ENCODE measurements around the gene TDRD10.
A peak's percentile ranks its signal among the peaks of the same experiment; 100 is the strongest.
"Not testable (repeated sequence)": the region's sequence is repeated elsewhere in the genome, so short reads cannot be mapped to it uniquely, and the experiment has no call there.

Gene TDRD10

DNA sequence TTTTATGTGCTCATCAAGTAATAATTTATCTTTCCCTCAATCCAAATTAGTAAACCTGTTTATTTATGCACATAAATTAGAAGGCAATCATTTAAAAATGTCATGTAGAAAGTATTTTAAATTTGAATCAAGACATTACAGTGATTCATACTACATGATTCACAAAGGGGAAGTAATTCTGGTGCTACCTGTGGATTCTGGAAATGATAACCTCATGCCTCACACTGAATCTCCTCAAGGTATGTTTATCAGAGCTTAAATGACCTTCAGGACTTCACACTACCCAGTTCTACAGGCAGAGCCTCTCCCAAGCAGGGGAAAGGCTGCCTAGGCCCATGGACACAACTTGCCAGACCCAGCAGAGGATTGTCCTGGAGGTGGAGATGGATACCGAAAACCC lies 25.2 kb upstream of the TDRD10 start:
- no peak for DNase-seq (ENCODE audit: insufficient read length, low spot score)
- TF ChIP-seq POLR2AphosphoS5 (IDR thresholded peaks at IDR 0.05; ENCODE audit: low read depth, low read length): no peak
- no peak for TF ChIP-seq PAX5 (IDR thresholded peaks at IDR 0.05; ENCODE audit: insufficient read depth, low read length, severe bottlenecking)
- TF ChIP-seq SPI1 (IDR thresholded peaks at IDR 0.05; ENCODE audit: low read depth, low read length): no peak
- no peak for TF ChIP-seq TAF1 (IDR thresholded peaks at IDR 0.05; ENCODE audit: low read depth, low read length)
- TF ChIP-seq POU2F2 (IDR thresholded peaks at IDR 0.05; ENCODE audit: low read depth, low read length): no peak
- TF ChIP-seq POLR2A (IDR thresholded peaks at IDR 0.05; ENCODE audit: low read depth, low read length): no peak
- FAIRE-seq: no peak

- FAIRE-seq (no peak), DNase-seq (ENCODE audit: insufficient read length, low spot score) (no peak)
- no peak for TF ChIP-seq POLR2AphosphoS5 (IDR thresholded peaks at IDR 0.05; ENCODE audit: low read depth, low read length)
- no peak for TF ChIP-seq SPI1 (IDR thresholded peaks at IDR 0.05; ENCODE audit: low read depth, low read length)
- no peak for TF ChIP-seq POLR2A (IDR thresholded peaks at IDR 0.05; ENCODE audit: low read depth, low read length)
- no peak for TF ChIP-seq POU2F2 (IDR thresholded peaks at IDR 0.05; ENCODE audit: low read depth, low read length)
- no peak for TF ChIP-seq TAF1 (IDR thresholded peaks at IDR 0.05; ENCODE audit: low read depth, low read length)
- TF ChIP-seq PAX5 (IDR thresholded peaks at IDR 0.05; ENCODE audit: insufficient read depth, low read length, severe bottlenecking): no peak
Measured at GRCh38 chr1:154478013-154478412, 24.0 kb upstream of the TDRD10 start.

GRCh38 chr1:154478639-154479038 lies 23.4 kb upstream of the TDRD10 start:
- FAIRE-seq: peak; percentile 65

DNA sequence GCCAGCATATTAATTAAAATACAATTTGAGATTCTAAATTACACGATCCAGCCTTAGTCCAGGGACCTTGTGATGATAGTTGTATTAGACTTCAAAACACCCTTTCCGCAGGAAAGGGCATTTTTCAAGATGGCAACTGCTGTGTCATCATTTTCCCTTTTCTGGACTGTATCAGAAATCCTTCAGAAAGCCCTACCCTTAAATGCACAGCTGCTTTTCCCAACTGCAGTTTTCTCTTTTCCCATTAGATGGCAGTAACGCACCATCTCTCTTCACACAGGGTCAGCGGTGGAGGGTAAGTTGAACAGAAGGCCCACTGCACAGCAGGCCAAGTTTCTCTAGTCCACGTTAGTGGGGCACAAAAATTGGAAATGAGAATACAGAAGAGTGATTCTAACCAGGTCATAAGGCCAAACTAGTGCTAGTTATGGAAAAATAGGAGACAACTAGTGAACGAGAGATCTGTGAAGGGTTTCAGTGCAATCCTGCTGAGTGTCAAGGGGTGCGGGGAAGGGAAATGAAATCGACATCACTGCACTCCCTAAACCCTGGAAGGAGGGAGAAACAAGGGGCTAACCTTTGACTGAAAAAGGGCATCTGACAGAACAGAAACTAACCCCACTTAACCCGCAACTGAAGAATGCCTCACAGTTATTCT lies 22.1 kb upstream of the TDRD10 start:
- FAIRE-seq (peak; percentile 63), DNase-seq (ENCODE audit: insufficient read length, low spot score) (peak; percentile 47)
- TF ChIP-seq POLR2A (IDR thresholded peaks at IDR 0.05; ENCODE audit: low read depth, low read length) (no peak), POU2F2 (IDR thresholded peaks at IDR 0.05; ENCODE audit: low read depth, low read length) (no peak), SPI1 (IDR thresholded peaks at IDR 0.05; ENCODE audit: low read depth, low read length) (no peak), TAF1 (IDR thresholded peaks at IDR 0.05; ENCODE audit: low read depth, low read length) (no peak), POLR2AphosphoS5 (IDR thresholded peaks at IDR 0.05; ENCODE audit: low read depth, low read length) (no peak), PAX5 (IDR thresholded peaks at IDR 0.05; ENCODE audit: insufficient read depth, low read length, severe bottlenecking) (no peak)

More at GRCh38 chr1:154478639-154479038, 23.4 kb upstream of the TDRD10 start:
- no peak for TF ChIP-seq POLR2A (IDR thresholded peaks at IDR 0.05; ENCODE audit: low read depth, low read length)
- no peak for TF ChIP-seq SPI1 (IDR thresholded peaks at IDR 0.05; ENCODE audit: low read depth, low read length)
- no peak for TF ChIP-seq POU2F2 (IDR thresholded peaks at IDR 0.05; ENCODE audit: low read depth, low read length)
- TF ChIP-seq TAF1 (IDR thresholded peaks at IDR 0.05; ENCODE audit: low read depth, low read length): no peak
- no peak for TF ChIP-seq POLR2AphosphoS5 (IDR thresholded peaks at IDR 0.05; ENCODE audit: low read depth, low read length)
- TF ChIP-seq PAX5 (IDR thresholded peaks at IDR 0.05; ENCODE audit: insufficient read depth, low read length, severe bottlenecking): no peak
- DNase-seq (ENCODE audit: insufficient read length, low spot score): no peak

GRCh38 chr1:154481053-154481452 lies 21.0 kb upstream of the TDRD10 start:
- no peak for FAIRE-seq
- TF ChIP-seq POLR2AphosphoS5 (IDR thresholded peaks at IDR 0.05; ENCODE audit: low read depth, low read length): no peak
- no peak for TF ChIP-seq SPI1 (IDR thresholded peaks at IDR 0.05; ENCODE audit: low read depth, low read length)
- TF ChIP-seq PAX5 (IDR thresholded peaks at IDR 0.05; ENCODE audit: insufficient read depth, low read length, severe bottlenecking): no peak
- TF ChIP-seq TAF1 (IDR thresholded peaks at IDR 0.05; ENCODE audit: low read depth, low read length): no peak
- no peak for TF ChIP-seq POLR2A (IDR thresholded peaks at IDR 0.05; ENCODE audit: low read depth, low read length)
- no peak for TF ChIP-seq POU2F2 (IDR thresholded peaks at IDR 0.05; ENCODE audit: low read depth, low read length)
- no peak for DNase-seq (ENCODE audit: insufficient read length, low spot score)

GRCh38 chr1:154483941-154484803 lies 17.8 kb upstream of the TDRD10 start:
- FAIRE-seq (no peak), DNase-seq (ENCODE audit: insufficient read length, low spot score) (no peak)
- TF ChIP-seq POU2F2 (IDR thresholded peaks at IDR 0.05; ENCODE audit: low read depth, low read length) (no peak), TAF1 (IDR thresholded peaks at IDR 0.05; ENCODE audit: low read depth, low read length) (no peak), POLR2AphosphoS5 (IDR thresholded peaks at IDR 0.05; ENCODE audit: low read depth, low read length) (no peak), POLR2A (IDR thresholded peaks at IDR 0.05; ENCODE audit: low read depth, low read length) (no peak), PAX5 (IDR thresholded peaks at IDR 0.05; ENCODE audit: insufficient read depth, low read length, severe bottlenecking) (no peak), SPI1 (IDR thresholded peaks at IDR 0.05; ENCODE audit: low read depth, low read length) (no peak)

- TF ChIP-seq POLR2A (IDR thresholded peaks at IDR 0.05; ENCODE audit: low read depth, low read length) (no peak), PAX5 (IDR thresholded peaks at IDR 0.05; ENCODE audit: insufficient read depth, low read length, severe bottlenecking) (no peak), SPI1 (IDR thresholded peaks at IDR 0.05; ENCODE audit: low read depth, low read length) (no peak), POLR2AphosphoS5 (IDR thresholded peaks at IDR 0.05; ENCODE audit: low read depth, low read length) (no peak), POU2F2 (IDR thresholded peaks at IDR 0.05; ENCODE audit: low read depth, low read length) (no peak), TAF1 (IDR thresholded peaks at IDR 0.05; ENCODE audit: low read depth, low read length) (no peak)
- DNase-seq (ENCODE audit: insufficient read length, low spot score) (no peak), FAIRE-seq (no peak)
Measured at GRCh38 chr1:154485106-154485505, 16.9 kb upstream of the TDRD10 start.

DNA sequence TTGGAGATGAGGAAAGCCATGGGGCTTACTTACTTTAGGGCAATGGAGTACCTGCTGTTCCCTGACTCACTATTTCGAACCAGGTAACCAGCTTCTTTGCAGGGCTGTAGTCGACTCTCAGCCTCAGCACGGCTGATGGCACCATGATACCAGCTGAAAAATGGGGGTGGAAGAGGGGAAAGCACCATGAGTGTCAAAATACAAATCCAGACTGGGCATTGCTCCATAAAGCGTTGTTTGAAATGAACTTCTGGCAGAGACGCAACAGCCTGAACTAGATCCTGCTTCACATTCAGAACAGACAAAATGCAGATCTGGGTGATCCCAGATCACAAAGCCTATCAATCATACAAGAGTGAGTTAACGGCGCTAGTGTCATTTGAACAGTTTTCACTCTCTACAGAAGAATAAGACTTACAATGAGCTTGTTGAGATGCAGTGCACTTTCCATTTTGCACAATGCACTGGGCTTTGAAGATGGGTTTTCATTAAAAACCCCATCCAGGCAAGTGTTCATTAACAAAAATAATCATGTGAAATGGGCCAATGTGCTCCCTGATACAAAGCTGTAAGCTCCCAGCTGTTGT lies 16.0 kb upstream of the TDRD10 start:
- no peak for DNase-seq (ENCODE audit: insufficient read length, low spot score)
- TF ChIP-seq POLR2A (IDR thresholded peaks at IDR 0.05; ENCODE audit: low read depth, low read length) (no peak), TAF1 (IDR thresholded peaks at IDR 0.05; ENCODE audit: low read depth, low read length) (no peak), PAX5 (IDR thresholded peaks at IDR 0.05; ENCODE audit: insufficient read depth, low read length, severe bottlenecking) (no peak), SPI1 (IDR thresholded peaks at IDR 0.05; ENCODE audit: low read depth, low read length) (no peak), POU2F2 (IDR thresholded peaks at IDR 0.05; ENCODE audit: low read depth, low read length) (no peak), POLR2AphosphoS5 (IDR thresholded peaks at IDR 0.05; ENCODE audit: low read depth, low read length) (no peak)
- no peak for FAIRE-seq

GRCh38 chr1:154486756-154487155 lies 15.3 kb upstream of the TDRD10 start:
- DNase-seq (ENCODE audit: insufficient read length, low spot score); FAIRE-seq: not testable (repeated sequence)
